ENCODE results near the gene IPO9. TPM values are rescaled to one million over a fixed set of nuclear protein-coding genes. Genes with fewer than 3 reads are reported as not detected.

The IPO9 gene
- total RNA-seq: 18.4 and 35.2 TPM in 2 replicates

DNA sequence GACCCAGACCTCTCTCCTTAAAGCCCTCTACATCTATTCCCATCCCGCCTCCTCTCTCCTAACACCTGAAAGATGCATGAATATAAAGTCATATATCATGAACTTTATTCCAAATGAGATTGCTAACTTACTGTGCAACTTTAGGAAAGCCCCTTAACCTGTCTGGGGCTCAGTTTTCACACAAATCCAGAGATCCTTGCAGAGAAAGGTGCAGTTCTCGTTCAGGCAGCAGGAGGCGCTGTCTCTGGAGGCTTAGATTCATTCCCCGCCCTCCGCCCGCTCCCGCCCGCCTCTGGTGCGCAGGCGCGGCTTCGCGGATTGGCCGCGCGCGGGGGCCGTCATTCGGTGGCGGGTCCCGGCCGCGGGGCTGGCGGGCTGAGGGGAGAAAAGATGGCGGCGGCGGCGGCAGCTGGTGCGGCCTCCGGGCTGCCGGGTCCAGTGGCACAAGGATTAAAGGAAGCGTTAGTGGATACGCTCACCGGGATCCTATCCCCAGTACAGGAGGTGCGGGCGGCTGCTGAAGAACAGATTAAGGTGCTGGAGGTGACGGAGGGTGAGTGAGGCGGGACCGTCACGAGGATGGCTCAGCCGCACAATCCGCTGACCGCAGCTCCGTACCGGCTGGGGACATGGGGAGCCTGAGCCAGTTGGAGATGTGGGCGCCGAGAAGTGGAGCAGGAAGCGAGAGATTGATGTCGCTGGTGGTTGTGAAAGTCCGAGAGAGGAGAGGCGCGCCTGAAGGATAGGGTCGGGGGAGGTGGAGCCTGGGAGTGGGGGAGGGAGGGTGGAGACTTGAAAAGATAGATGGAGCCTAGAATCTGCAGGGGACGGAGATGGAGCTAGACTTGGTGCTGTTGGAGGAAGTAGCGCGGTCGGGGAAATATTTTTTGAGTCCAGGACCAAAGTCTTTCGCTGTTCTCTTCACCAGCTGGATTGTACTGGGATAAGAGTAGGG lies at the start of gene IPO9:
IPO9 (plus strand) TSS at position 338 of the 955 bp plus-strand sequence; CDS start at position 391, 53 bp downstream.

DNA sequence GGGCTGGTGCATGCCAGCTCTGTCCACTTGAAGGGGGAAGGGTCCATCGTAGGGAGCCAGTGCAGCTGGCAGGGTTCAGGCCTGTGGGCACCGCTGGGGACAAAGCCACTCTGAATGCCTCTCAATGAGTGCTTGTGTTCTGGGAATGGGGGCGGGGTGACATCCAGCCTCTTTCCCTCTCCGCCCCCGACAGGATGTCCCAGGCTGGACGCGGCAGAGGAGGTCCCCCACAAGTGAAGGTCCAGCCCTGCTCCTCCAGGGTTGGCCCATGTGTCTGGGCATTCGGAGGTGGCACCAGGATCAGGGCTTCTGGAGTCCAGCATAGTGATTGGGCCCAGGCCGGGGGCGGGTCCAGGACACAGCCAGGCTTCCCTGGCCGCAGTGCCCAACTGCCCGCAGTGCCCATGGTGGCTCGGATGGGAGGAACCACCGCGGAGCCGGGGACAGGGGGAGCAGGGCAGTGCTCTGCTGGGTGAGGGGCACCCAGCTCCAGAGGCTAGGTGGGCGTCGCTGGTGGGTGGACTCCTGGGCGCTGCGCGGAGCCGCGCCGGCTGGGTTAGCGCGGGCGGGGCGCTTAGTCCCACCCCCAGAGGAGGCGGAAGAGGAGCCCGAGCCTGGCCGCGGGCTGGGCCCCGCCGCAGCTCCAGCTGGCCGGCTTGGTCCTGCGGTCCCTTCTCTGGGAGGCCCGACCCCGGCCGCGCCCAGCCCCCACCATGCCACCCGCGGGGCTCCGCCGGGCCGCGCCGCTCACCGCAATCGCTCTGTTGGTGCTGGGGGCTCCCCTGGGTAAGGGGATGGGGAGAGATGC lies 59.5 kb downstream of the IPO9 start, which contains the start of gene SHISA4:
SHISA4 (plus strand) TSS at position 617 of the 808 bp plus-strand sequence; CDS start at position 714, 97 bp downstream.

Small RNAs within 50 kb of the gene (small RNA-seq; reads per million reads assigned to genes)
- gene MIR1231 (ENCODE audit: low replicate concordance) (not detected), gene MIR6739 (ENCODE audit: low replicate concordance) (not detected)

Other genes starting within 250 kb of the IPO9 start
- 18.5 and 28.7 TPM in 2 replicates for gene SHISA4, start 59.7 kb downstream of the IPO9 start, total RNA-seq
- 5.4 and 5.9 TPM in 2 replicates for gene LMOD1, start 117.4 kb downstream of the IPO9 start, total RNA-seq
- 71.3 TPM in 2 replicates for gene TIMM17A, start 126.3 kb downstream of the IPO9 start, total RNA-seq
- 60.0 and 66.7 TPM in 2 replicates for gene RNPEP, start 153.5 kb downstream of the IPO9 start, total RNA-seq
- 0.29 and 5.3 TPM in 2 replicates for gene ELF3, start 181.4 kb downstream of the IPO9 start, total RNA-seq